DMS114 treated with DMSO at 0.1 percent for 48 hours (cell line): ENCODE measurements around the gene VPS39.

Experiments
- DNase-seq: peaks from one replicate; lab custom pipeline; 2025; ENCODE audit not compliant: unreplicated experiment; lab: John Stamatoyannopoulos, UW

The VPS39 gene

DNA sequence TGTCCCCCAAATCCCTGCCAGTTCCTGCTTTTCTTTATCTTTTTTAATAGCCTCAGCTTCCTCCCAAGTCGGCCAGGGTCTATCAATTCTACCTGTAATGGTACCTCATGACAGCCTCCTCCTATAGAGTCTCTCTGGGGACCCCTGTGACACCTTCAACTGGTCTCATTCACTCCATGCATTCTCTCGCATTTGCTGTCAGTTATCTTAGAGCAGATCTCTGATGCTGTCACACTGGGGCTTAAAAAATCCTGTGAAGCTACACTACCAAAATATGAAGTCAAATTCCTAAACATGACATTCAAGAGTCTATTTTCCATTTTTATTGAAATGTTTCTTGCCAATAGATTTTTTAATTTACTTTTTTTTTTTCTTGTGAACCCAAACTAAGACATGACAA is 5.5 kb downstream of the VPS39 start:
- no peak for DNase-seq

DNA sequence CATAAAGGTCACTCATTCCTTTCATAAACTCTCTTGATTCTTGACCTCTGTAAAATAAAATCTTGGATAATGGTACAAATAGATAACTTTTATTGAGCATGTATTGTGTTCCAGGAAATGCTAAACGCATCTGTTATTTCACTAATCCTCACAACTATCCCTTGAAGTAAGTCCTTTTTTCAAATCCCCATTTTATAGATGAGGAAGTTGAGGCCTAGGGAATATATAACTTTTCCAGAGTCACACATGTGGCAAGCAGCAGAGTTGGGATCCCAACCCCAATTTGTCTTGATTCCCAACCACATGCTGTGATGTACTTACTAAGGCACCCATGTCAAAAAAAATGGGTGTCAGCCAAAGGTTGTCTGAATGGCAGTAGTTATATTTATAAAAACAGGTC is 6.3 kb downstream of the VPS39 start:
- no peak for DNase-seq

DNA sequence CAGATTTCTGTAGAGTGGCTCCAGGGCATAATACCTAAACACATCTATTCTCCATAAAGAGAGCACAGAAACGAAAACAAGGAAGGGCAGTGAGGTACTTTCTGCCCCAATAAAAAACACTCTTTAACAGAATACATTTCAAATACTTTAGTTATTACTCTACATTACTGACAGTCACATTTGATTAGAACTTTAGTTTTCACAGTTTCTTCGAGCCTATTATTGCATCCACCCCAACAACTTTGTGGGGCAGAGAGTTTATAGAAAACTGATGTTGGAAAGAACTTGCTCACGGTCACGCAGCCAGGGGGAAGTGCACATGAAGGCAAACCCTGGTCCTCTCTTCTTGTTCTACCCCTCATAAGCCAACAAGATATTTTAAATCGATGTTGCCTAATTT is 9.0 kb downstream of the VPS39 start:
- no peak for DNase-seq

DNA sequence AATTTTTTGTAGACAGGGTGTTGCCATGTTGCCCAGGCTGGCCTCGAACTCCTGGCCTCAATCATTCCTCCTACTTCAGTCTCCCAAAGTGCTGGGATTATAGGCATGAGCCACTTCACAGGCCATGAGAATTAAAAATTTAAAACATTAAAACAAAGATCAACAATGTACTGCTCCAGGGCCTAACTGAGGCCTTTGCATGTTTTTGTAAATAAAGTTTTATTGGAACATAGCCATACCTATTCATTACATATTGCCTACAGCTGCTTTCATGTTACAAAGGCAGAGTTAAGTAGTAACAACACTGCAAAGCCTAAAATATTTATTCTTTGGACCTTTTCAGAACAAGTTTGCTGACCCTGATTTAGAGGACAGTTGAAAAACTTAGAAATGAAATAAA is 9.6 kb downstream of the VPS39 start:
- DNase-seq: no peak

DNA sequence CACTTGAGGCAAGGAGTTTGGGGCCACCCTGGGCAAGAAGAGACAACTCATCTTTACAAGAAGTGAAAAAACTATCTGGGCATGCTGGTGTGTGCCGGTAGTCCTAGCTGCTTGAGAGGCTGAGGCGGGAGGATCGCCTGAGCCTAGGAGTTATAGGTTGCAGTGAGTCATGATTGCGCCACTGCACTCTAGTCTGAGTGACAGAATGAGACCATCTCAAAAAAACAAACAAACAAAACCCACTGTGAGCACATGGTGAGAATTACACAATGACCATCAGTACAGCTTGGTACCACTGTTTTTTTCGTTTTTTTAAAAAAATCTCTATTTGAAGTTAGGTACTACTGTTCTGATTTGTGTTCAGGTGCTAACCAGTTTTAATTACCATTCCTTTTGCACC is 13.6 kb downstream of the VPS39 start:
- DNase-seq: no peak

DNA sequence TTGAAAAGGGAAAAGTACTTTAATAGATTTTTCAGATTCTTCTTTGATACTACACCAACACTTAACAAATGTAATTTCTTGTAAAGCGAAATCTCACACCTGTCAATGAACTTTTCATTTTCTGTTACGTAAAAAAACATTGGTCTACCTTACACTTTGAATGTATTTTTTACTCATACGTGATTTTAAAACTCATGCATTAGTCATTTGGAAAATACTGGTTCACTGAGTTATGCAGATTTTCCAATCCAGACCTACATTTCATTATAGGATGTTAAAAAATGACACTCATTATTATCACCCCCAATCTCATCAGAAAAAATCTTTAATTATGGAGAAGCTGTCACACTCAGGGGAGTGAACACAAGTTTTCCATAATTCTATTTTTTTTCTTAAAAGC is 14.7 kb downstream of the VPS39 start:
- DNase-seq: no peak

DNA sequence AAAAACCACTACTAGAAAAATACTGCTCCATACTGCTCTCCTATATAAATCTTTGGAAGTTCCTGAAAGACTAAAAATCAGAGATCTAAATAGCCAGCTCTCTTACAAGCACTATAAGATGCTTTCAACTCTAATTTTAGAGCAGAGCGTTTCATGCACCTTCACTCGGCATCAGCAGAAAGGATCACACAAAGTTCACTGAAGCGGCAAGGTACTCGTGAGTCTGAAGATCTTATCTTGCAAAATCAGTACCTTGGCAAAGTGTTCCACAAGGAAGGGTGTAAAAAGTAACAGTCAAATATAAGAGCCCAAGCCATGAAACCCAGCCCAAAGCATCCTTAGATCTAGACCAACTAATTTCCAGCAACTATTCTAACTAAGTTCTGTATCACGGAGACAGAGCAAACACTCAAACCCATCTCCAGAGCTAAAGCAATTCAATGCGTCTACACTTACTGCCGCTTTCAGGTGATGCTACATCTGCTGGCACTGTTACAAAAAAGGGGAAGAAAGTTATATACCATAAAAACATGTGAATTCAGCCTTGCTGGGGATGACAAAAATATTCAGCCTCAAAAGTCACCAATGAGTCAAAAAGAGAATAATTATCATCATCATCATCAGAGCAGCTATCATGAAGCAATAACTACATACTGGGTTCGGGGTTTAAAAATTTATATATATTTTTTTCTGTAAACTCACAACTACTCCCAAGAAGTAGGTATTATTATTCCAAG is 16.3 kb downstream of the VPS39 start:
- DNase-seq: no peak

DNA sequence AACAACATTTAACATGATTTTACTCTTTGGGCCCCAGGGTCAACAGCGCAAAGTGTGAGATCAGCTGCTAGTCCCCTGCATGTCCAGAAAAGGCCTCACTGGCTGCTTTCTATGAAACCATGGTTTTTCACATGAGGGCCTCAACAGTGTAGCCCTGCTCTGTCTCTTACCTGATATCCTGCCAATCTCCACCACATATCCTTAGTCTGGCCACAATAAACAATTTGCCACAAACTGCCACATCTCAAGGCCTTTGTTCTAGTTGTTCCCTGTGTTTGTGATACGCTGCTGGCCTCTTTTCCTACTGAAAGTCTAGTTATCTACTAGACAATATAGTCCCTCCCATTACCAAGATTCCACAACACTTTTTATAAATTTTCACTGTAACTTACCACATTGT is 17.7 kb downstream of the VPS39 start:
- no peak for DNase-seq

DNA sequence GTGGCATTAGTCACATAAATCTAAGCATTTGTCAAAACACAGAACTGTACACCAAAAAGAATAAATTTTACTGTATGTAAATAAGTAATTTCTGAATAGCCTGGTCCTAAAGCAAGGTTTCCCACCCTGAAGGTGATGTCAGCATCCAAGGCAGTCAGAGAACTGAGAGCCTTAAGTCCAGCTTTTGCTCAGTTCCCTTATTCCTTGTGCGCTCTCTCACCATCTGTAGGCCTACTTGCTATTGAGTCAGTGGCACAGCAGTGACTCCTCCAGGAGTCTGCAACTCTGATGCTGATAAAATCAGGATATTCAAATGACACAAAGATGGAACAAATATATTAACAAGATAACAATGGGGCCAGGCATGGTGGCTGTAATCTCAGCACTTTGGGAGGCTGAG is 22.3 kb downstream of the VPS39 start:
- no peak for DNase-seq

DNA sequence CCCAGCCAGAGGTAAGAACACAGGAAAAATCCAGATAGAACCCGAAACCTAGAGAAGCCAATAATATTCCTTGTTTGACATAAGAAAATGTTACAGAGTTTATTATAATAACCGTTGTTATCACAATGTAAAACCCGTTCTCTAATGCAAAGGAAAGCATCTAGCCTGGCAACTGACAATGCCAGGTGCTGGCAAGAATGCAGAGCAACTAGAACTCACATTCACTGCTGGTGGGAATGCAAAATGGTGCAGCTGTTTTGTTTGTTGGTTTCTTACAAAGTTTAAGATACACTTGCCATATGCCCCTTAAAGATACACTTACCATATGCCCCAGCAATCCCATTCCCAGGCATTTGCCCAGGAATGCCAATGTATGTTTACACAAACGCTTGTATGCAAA is 23.4 kb downstream of the VPS39 start:
- DNase-seq: no peak

DNA sequence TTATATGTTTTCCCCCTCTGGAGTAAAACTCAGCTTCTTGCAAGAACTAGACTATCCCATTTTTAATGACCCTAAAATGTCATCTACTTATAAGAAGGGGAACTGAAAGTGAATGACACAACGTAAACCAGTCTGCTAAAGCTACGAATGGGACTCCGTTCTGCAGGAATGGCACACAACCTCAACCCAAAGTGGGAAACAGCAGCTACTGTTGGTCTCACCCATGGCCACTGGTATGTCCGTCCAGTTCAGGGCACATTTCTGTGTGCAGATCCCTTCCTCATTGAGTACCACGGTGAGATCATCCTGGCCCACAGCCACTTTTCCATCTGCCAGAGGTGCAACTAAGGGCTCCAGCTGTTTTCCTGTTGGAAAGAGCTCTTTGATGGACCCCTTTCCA is 23.8 kb downstream of the VPS39 start:
- DNase-seq: no peak

DNA sequence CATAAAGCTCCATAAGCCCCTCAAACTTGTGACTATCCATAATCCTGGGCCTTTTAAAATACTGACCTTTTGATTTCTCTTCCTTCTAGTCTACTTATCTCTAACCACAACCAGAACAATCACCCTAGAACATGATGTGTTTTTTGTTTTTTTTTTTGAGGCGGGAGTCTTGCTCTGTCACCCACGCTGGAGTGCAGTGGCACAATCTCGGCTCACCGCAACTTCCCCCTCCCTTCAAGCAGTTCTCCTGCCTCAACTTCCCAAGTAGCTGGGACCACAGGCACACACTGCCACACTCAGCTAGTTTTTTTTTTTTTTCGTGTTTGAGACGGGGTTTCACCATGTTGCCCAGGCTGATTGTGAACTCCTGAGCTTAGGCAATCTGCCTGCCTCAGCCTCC is 25.1 kb downstream of the VPS39 start:
- no peak for DNase-seq

DNA sequence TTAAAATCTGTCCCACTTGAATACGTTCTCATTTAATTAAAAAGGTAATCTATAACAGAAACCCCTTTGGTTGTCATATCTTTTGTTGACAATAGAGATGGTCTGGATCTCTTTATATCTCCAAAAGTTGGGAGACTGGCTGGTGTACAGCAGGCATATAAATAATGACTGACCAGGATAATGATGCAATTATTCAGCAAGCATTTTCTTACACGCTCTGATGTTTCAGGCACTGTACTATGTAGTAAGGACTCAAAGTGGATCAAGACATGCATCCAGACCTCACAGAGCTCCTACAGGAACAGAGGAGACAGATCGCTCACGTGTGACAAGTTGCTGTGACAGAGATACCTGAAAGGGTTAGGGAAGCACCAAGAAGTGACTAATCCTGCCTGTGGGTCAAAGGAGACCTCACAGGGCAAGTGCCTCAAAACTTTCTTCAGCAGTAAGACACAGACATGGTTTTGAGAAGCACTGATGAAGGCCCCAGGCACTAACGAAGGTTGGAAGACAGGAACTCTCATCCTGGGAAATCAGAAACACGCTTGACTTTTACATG is 25.7 kb downstream of the VPS39 start:
- DNase-seq: no peak

DNA sequence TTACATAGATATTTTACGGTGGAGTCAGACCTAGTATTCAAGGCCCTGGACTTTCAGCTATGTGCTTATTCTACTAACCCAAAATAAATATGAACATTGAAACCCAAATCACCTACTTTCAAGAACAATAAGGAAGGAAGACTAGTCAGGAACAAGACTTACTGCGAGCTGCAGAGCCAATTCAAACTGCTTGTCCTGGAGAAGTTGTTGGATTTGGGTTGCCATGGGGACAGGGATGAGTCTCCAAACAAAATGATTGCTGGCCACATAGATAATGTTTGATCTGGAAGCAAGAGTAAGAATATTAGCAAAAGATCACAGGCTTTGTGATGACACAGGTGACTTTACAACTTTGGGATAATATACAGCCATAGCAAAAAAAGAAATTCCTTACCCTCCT is 30.0 kb downstream of the VPS39 start:
- no peak for DNase-seq

DNA sequence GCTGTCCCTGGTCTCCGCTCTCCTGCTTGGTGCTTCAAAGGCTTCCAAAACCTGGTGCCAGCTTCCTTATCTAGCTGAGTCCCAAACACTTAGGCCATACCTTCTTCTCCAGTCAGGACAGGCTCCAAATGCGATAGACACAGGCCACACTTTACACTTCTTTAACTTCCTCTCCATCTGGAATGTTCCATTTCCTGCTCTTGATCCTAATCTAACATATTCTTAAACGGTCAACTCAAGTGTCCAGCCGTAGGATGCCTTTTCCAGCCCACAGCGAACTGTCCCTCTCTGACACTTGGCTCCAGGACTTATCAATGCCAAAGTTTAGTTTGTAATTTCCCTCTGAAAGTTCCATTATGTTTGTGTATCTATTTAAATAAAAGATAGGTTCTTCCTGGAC is 32.4 kb downstream of the VPS39 start:
- no peak for DNase-seq

DNA sequence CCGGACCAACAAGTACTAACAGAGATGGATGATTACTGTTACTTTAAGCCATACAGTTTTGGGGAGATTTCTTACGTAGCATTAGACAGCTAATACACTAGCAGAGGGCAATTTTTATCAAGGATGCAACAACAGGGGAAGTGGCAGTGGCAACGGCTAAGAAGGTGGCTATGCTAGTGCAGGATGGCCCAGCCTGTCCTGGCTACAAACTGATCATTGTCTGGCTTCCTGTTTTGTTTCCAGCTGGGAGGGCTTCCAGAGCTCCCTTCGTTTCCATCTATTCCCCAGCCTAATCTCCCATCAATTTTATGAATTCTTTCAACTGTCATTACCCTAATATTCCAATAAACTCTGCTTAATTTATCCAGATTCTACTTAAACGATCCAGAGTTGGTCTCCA is 35.6 kb downstream of the VPS39 start:
- DNase-seq: no peak

DNA sequence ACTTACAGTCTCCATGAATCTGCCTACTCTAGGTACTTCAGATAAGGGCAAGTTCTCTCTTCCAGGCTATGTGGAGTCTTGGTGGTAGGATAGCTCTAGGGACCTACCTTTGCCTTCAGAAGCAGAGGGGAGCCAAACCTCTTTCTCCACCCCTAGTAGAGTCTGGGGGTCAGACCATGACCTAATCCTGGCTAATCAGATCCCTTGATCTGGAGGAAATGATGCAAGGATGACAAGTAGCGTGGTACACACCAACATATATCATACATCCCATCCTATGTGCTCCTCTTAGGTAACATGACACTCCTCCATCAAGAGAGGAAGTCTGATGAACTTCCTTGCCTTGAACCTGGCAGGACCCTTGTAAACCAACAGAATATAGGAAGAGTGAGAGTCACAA is 36.3 kb downstream of the VPS39 start:
- DNase-seq: no peak

DNA sequence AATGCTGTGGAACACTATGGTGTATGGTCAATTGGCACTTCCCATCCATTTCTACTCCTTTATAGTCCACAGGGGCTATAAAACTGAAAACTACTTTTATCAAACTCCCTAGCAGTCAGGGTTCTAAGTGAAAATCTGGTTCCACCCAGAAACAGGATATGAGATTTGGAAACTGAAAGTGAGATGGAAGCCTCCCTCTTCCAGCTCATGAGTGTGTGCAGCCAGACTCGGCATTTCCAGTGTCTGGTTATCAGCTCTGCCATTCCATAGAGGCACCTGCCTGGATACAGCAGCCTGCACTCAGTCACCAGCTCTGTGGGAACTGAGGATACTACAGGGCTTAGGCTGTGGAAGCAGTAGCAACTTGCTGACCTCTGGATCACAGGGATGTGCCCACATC is 37.0 kb downstream of the VPS39 start:
- no peak for DNase-seq

DNA sequence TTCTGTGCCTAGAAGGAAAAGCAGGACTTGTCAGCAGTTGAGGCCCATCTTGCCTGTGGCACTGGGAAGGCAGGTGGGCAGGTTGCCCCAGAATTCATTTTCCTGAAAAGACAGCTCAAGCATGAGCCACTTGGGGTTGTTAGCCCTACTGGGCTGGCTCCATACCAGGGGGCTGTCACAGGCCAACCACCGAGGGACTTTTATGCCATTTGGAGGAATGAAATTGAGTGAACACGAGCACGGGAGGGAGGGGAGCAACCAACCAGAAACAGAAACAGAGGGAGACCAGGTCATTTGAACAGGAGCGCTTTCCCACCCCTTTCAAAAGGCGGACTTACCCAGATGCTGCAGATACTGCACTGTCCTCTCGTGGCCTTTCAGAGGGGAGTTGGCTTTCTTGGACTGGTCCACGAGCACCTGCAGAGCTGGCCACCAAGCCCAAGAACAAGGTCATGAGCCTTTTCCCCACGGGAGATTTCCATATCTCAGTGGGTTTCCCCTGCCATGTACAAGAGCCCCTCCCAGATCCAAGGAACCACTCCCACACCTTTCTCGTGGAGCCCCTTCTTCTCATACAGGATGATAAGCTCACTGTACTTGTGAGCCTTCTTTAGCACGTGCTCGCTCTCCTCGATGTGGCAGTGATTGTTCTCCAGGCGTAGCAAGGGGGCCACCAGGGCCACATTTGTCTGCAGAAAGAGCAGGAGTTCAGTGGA is 41.7 kb downstream of the VPS39 start:
- no peak for DNase-seq

DNA sequence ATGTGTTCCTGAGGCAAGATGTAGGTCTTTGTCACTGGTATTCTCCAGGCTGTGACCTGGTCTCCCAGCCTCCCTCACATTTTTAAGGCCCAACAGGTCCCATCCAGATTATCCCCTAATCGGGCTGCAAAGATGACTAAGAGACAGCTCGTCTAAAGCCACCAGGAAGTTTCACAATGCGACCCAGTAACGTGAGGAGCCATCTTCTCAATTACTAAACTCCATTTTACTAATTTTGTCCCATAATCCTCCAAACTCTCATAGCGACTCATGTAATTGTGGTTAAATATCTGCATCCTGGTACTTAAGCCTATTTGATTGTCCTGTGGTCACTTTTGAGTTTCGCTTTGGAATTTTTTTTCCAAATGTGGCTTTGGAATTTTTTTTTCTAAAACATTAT is 43.0 kb downstream of the VPS39 start:
- no peak for DNase-seq

DNA sequence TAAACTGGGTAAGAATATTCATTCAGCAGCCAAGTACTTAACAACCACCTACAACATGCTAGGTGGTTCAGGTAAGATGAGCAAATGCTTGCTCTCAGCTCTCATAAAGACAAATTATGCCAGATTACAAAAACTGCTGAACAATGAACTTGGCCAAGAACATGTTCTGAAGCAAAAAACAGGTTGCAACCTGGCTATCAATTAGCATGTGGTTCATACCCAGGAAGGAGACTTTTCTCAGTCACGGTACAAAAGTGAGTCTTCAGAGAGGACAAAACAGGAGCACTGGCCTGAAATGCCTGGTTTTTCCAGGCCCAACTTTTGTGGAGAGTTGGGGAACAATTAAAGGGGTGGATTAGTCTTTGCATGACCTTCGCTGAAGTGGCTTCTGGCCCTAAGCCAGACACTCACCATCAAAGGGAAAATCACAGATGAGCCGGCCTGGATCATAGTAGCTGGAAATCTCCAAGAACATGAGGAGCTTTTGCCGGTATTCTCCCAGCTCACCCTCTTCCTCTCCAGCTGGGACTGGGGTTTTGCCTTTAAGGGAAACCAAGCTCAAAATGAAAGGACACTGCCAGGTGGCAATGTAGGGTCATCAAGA is 44.1 kb downstream of the VPS39 start:
- no peak for DNase-seq

DNA sequence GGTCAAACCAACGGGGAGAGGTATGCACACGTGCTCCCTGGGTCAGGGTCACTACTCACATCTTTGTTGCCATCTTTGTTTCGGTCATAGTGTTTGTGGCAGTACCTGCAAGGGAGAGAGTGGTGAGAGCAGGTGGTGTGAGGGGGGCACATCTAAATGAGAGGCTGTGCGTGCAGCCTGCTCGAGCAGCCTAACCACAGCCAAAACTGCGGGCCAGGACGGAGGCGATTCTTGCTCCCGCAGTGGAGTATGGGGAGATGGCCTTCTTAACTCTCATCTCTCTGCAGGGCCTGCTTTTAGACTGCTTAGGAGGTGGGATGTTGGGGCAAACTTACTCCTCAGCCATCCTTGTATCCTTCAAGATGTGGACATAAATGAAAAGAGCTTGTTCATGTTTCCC is 44.8 kb downstream of the VPS39 start:
- no peak for DNase-seq
